ENCODE results near the gene OSBPL10. TPM values are rescaled to one million over a fixed set of nuclear protein-coding genes. Genes with fewer than 3 reads are reported as not detected.

Gene OSBPL10
- total RNA-seq, 1 experiment from 2014 or later, result 2.3 TPM

DNA sequence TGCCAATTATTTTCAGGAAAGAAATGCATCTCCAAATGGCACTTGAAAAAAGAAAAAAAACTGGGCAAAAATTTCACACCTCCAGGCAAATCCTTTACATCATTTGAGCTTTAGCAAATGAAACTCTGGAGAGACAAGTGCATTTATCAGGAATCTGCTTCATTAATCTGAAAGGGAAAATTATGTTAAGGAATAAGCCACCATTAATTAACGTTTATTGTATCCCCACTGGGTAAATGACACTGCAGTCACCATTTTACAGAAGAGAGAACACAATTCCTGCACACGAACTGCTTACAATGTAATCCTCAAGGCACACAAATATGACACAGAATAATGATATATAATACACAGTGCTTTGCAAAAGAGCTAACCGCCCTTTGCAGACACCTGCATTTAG, 217.3 kb downstream of the OSBPL10 start:
- Histone ChIP-seq H3K27me3 (replicated peaks; ENCODE audit: insufficient read depth, low read depth, low read length, poor library complexity) (no peaks in the 10 kb centered on the region), H3K9me3 (ENCODE audit: low read depth, low read length, poor library complexity, severe bottlenecking) (no peaks in the 10 kb centered on the region), H3K4me3 (ENCODE audit: low read depth, low read length, poor library complexity, severe bottlenecking) (no peak overlapping the region), H3K27ac (ENCODE audit: low read depth, low read length, poor library complexity, severe bottlenecking) (no peak overlapping the region), H3K36me3 (ENCODE audit: insufficient read depth, low read length, poor library complexity, severe bottlenecking) (no peaks in the 10 kb centered on the region), H3K4me1 (ENCODE audit: insufficient read depth, low read length, poor library complexity, severe bottlenecking) (no peaks in the 10 kb centered on the region)
- ChIA-PET CTCF (no interaction called here), POLR2A (ENCODE audit: low non-redundant PET) (no interaction called here)
- no TSS peak for BruUV-seq (replicated peaks)
- no peak for DNase-seq (ENCODE audit: low spot score)
- TF ChIP-seq EZH2 (IDR thresholded peaks at IDR 0.05; ENCODE audit: borderline replicate concordance, low read depth, low read length, poor library complexity, severe bottlenecking), result no peak
- TF ChIP-seq, protein P1, sequence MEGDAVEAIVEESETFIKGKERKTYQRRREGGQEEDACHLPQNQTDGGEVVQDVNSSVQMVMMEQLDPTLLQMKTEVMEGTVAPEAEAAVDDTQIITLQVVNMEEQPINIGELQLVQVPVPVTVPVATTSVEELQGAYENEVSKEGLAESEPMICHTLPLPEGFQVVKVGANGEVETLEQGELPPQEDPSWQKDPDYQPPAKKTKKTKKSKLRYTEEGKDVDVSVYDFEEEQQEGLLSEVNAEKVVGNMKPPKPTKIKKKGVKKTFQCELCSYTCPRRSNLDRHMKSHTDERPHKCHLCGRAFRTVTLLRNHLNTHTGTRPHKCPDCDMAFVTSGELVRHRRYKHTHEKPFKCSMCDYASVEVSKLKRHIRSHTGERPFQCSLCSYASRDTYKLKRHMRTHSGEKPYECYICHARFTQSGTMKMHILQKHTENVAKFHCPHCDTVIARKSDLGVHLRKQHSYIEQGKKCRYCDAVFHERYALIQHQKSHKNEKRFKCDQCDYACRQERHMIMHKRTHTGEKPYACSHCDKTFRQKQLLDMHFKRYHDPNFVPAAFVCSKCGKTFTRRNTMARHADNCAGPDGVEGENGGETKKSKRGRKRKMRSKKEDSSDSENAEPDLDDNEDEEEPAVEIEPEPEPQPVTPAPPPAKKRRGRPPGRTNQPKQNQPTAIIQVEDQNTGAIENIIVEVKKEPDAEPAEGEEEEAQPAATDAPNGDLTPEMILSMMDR (conservative IDR thresholded peaks at IDR 0.05; ENCODE audit: low read depth, low read length), result no peak
- intact Hi-C loops (cut with micrococcal nuclease; ENCODE audit: unreplicated experiment), result loop anchor here (10.0 kb wide), 1 partner anchor 989 kb away; no protein-coding TSS in a partner anchor

DNA sequence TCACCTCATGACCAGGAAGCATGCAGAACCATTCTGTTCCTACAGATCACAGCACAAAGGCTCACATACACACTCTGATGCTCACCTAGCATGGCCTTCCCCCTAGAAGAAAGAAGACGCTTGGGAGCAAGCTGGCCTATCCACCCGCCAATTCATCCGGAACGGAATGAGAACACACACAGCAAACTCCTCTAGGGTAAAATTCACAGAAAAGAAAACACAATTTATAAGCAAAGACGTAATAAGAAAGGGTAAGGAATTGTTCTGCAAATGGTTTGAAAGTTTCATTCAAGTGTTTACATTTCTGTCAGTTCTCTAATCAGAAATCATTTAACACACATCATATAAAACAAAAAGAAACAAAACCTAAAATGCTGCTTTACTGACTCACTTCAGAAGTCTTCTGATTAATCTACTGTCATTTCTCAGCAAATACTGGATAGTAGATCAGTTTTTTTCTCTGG, 218.1 kb downstream of the OSBPL10 start:
- ChIA-PET POLR2A (ENCODE audit: low non-redundant PET) (no interaction called here), CTCF (no interaction called here)
- H3K4me1 ChIP-seq (ENCODE audit: insufficient read depth, low read length, poor library complexity, severe bottlenecking), result no peaks in the 10 kb centered on the region
- intact Hi-C loops (cut with micrococcal nuclease; ENCODE audit: unreplicated experiment), result loop anchor here (10.0 kb wide), 1 partner anchor 988 kb away; no protein-coding TSS in a partner anchor
- no peak overlapping the region for H3K27ac ChIP-seq (ENCODE audit: low read depth, low read length, poor library complexity, severe bottlenecking)
- H3K27me3 ChIP-seq (replicated peaks; ENCODE audit: insufficient read depth, low read depth, low read length, poor library complexity), result no peaks in the 10 kb centered on the region
- DNase-seq (ENCODE audit: low spot score), result no peak
- no peaks in the 10 kb centered on the region for H3K9me3 ChIP-seq (ENCODE audit: low read depth, low read length, poor library complexity, severe bottlenecking)
- no peak for TF ChIP-seq EZH2 (IDR thresholded peaks at IDR 0.05; ENCODE audit: borderline replicate concordance, low read depth, low read length, poor library complexity, severe bottlenecking)
- TF ChIP-seq, protein P1 (conservative IDR thresholded peaks at IDR 0.05; ENCODE audit: low read depth, low read length), result no peak
- H3K36me3 ChIP-seq (ENCODE audit: insufficient read depth, low read length, poor library complexity, severe bottlenecking), result no peaks in the 10 kb centered on the region
- BruUV-seq (replicated peaks), result no TSS peak
- no peak overlapping the region for H3K4me3 ChIP-seq (ENCODE audit: low read depth, low read length, poor library complexity, severe bottlenecking)

DNA sequence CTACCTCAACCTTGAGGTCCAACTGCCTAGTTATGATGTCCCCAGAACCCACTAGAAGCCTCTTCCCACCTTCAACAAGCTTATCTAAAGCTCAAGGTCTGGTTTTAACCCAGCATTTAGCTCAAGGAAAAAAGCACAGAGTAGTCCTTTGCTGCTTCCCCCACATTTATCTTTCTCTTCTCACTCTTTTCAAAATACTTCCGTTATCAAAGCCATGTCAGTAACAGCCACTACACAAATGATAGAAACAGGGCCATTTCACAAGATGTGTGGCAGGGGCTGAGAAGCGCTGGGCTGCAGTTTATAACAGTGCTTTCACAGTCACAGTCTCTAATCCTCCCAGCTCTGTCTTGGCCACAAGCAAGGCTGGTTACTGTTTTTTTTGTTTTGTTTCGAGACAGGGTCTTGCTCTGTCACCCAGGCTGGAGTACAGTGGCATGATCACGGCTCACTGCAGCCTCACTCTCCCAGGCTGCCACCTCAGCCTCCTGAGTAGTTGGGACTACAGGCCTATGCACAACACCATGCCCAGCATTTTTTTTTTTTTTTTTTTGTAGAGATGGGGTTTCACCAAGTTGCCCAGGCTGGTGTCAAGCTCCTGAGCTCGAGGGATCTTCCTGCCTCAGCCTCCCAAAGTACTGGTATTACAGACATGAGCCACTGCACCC, 218.8 kb downstream of the OSBPL10 start:
- no TSS peak for BruUV-seq (replicated peaks)
- CTCF ChIA-PET, result no interaction called here
- H3K27ac ChIP-seq (ENCODE audit: low read depth, low read length, poor library complexity, severe bottlenecking), result no peak overlapping the region
- TF ChIP-seq, protein P1 (conservative IDR thresholded peaks at IDR 0.05; ENCODE audit: low read depth, low read length), result no peak
- TF ChIP-seq EZH2 (IDR thresholded peaks at IDR 0.05; ENCODE audit: borderline replicate concordance, low read depth, low read length, poor library complexity, severe bottlenecking), result no peak
- no peaks in the 10 kb centered on the region for H3K36me3 ChIP-seq (ENCODE audit: insufficient read depth, low read length, poor library complexity, severe bottlenecking)
- POLR2A ChIA-PET (ENCODE audit: low non-redundant PET), result no interaction called here
- no peaks in the 10 kb centered on the region for H3K4me1 ChIP-seq (ENCODE audit: insufficient read depth, low read length, poor library complexity, severe bottlenecking)
- H3K9me3 ChIP-seq (ENCODE audit: low read depth, low read length, poor library complexity, severe bottlenecking), result no peaks in the 10 kb centered on the region
- no peak for DNase-seq (ENCODE audit: low spot score)
- no peak overlapping the region for H3K4me3 ChIP-seq (ENCODE audit: low read depth, low read length, poor library complexity, severe bottlenecking)
- intact Hi-C loops (cut with micrococcal nuclease; ENCODE audit: unreplicated experiment), result loop anchor here (10.0 kb wide), 1 partner anchor 987 kb away; no protein-coding TSS in a partner anchor
- H3K27me3 ChIP-seq (replicated peaks; ENCODE audit: insufficient read depth, low read depth, low read length, poor library complexity), result no peaks in the 10 kb centered on the region
